Subcutaneous adipose tissue (tissue), 4 donors: ENCODE data around the gene XRCC5. TPM values are rescaled to one million over a fixed set of nuclear protein-coding genes. Genes with fewer than 3 reads are reported as not detected.

Experiments used
- total RNA-seq, 4 donors: library from RNA; depleted of rRNA; stranded (reverse); fragments of >200 nt; gene quantifications; one replicate each; pipeline ENCODE4 v1.1.0, GENCODE V29; 2016
- TF ChIP-seq, protein P1 (sequence below): fragments of 450-650 bp; IDR thresholded peaks from one replicate; pipeline ENCODE4 v1.5.1; 2016; ENCODE audit warnings: low read depth, mild to moderate bottlenecking, control low read depth, antibody characterized with exemption, moderate library complexity

Gene XRCC5
- total RNA-seq, 4 donors from 2014 or later: 113 to 171 (median 132) TPM

- TF ChIP-seq, protein P1, sequence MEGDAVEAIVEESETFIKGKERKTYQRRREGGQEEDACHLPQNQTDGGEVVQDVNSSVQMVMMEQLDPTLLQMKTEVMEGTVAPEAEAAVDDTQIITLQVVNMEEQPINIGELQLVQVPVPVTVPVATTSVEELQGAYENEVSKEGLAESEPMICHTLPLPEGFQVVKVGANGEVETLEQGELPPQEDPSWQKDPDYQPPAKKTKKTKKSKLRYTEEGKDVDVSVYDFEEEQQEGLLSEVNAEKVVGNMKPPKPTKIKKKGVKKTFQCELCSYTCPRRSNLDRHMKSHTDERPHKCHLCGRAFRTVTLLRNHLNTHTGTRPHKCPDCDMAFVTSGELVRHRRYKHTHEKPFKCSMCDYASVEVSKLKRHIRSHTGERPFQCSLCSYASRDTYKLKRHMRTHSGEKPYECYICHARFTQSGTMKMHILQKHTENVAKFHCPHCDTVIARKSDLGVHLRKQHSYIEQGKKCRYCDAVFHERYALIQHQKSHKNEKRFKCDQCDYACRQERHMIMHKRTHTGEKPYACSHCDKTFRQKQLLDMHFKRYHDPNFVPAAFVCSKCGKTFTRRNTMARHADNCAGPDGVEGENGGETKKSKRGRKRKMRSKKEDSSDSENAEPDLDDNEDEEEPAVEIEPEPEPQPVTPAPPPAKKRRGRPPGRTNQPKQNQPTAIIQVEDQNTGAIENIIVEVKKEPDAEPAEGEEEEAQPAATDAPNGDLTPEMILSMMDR: no peak
Measured at GRCh38 chr2:216121255-216121654, 12.1 kb downstream of the XRCC5 start.

DNA sequence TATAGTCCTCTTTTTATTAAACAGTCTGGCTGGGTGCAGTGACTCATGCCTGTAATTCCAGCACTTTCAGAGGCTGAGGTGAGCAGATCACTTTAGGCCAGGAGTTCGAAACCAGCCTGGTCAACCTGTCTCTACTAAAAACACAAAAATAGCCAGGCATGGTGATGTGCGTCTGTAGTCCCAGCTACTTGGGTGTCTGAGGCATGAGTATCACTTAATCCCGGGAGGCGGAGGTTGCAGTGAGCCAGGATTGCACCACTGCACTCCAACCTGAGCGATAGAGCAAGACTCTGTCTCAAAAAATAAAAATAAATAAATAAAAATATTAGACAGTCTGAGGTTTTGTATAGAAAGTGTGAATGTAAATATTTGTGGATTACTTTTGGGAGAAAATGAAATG lies 17.8 kb downstream of the XRCC5 start:
- TF ChIP-seq, protein P1: no peak

- TF ChIP-seq, protein P1: no peak
Measured at GRCh38 chr2:216130346-216130971, 21.3 kb downstream of the XRCC5 start.

GRCh38 chr2:216131175-216131926 lies 22.2 kb downstream of the XRCC5 start:
- TF ChIP-seq, protein P1: no peak

DNA sequence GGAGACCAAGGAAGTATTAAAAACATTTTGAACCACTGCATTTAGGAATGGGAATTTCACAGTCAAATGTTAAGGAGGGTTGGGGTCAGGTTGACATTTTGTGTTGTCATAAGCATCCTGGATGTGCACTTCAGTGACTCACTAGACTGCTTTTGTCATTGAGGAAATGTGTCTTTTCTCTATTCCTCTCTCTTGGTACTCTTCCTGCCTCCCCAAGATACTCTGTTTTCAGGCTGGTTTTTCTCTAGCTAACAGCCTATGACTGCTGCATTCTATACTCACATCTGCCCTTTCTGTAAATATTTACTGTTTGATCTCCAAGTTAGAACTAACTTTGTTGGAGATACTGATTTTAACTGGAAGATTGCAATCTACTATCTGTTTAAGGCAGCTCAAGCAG lies 23.4 kb downstream of the XRCC5 start:
- TF ChIP-seq, protein P1: no peak

DNA sequence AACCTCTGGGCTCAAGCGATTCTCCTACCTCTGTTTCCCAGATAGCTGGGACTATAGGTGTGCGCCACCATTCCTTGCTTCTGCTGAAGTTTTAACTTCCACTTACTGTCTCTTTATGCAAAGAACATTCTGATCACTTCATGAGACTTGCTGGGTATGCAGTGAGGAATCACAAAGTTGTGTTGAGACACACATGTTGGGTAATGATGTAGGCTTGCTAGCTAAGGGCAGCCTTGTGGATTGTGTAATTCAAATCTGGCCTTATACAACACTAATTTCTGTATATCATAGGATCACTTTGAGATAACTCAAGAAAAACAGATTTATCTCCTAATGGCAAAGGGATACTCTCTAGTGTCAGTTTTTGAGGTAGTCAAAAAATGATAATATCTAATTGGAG lies 24.2 kb downstream of the XRCC5 start:
- TF ChIP-seq, protein P1: no peak

- TF ChIP-seq, protein P1: no peak
Measured at GRCh38 chr2:216134958-216135541, 25.9 kb downstream of the XRCC5 start.
